GM18507 (cell line): ENCODE results near the gene CACNA1D.
A peak's percentile ranks its signal among the peaks of the same experiment; 100 is the strongest.

Experiments used
- DNase-seq: peaks from one replicate; pipeline ENCODE4 v3.0.0; 2011; ENCODE audit warnings: low read depth; ENCODE audit not compliant: insufficient read length; ENCODE audit errors: extremely low spot score
- FAIRE-seq: peaks from 2 replicates; lab custom pipeline; 2011; peaks lifted over from hg19 to GRCh38; lab: Jason Lieb, UNC

CACNA1D gene

GRCh38 chr3:53491276-53491675 is 3.1 kb upstream of the CACNA1D start:
- FAIRE-seq = no peak
- no peak for DNase-seq

DNA sequence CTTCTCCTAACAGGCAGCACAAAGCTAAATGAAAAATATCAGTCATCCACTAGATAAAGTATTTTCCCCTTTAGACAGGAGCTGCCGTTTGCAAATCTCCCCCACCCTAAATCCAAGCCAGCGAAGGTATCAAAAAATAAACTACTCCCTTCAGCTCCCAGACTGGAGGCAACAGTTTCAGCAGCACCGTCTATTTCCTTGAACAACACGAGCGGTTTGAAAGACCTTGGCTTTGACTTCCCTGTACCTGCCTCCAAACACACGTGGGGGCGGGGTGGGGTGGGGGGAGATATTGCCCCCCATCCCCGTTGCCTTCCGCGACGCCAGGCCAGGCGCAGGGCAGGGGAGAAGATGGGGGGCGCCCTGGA is 832 bp upstream of the CACNA1D start:
- FAIRE-seq = no peak
- DNase-seq = no peak

- no peak for FAIRE-seq
- no peak for DNase-seq
These were observed 722 bp downstream of the CACNA1D start for GRCh38 chr3:53495146-53495519.

- no peak for DNase-seq
- FAIRE-seq = peak; percentile 29
These were observed 1.3 kb downstream of the CACNA1D start for GRCh38 chr3:53495520-53496391.

DNA sequence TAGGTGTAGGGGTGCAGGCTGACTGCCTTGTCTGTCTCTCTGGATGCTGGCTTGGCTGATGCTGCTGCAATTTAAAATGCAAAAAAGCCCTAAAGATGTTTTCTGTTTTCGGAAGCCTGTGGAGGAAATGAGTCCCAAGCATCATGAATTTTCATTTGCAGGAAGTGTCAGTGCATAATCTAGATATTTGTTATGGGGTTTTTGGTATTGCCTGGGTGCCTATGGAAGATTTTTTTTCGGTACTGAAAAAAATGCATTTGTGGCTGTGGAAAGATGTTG is 1.9 kb downstream of the CACNA1D start:
- DNase-seq (no peak), FAIRE-seq (no peak)

DNA sequence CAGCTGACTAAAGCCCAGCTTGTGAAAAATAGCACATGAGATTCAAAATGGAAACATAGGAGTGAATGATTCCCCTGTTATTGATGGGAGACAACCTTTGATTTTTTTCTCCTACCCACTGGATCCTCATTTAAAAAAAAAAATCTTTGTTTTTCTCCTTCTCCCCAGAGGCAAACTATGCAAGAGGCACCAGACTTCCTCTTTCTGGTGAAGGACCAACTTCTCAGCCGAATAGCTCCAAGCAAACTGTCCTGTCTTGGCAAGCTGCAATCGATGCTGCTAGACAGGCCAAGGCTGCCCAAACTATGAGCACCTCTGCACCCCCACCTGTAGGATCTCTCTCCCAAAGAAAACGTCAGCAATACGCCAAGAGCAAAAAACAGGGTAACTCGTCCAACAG is 2.6 kb downstream of the CACNA1D start:
- FAIRE-seq = no peak
- DNase-seq = no peak

DNA sequence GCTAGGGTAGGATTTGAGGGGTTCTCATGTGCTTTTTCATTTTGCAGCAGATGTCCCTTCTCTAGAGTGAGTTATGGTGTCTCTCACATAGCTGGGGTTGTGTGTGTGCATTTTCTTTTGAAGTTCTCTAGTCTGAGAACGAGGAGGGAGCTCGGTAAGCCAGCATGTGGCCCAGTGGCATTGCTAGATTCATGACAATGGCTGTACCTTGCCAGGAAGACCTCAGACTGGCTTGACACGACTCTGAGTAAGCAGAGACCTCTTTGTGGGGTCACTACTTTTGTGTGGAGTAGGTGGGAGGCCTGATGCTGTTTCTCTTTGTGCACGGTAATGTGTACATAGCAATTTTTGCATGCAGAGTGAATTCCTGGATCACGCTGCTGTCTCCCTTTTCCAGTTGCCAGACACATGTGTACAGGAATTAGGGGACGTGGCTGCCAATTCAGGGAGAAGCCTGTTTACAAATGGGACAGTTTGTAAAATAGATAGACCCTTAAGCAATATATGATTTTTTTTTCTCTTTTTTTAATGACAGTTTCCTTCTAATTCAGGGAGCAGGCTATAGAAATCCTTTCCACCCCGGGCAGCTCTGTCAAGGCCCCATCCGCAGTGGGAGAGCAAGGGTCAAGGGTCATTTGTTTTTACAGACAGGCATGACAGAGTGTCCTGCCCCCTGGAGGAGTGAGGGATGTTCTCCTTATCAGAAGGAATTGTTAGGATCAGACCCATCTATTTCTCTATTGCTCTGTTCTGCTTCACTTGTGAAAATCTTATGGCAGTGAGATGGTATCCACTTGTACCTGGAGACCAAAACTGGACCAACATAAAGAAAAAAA is 4.6 kb downstream of the CACNA1D start:
- DNase-seq = no peak
- no peak for FAIRE-seq

- no peak for DNase-seq
- FAIRE-seq = no peak
These were observed 5.9 kb downstream of the CACNA1D start for GRCh38 chr3:53500165-53500777.

DNA sequence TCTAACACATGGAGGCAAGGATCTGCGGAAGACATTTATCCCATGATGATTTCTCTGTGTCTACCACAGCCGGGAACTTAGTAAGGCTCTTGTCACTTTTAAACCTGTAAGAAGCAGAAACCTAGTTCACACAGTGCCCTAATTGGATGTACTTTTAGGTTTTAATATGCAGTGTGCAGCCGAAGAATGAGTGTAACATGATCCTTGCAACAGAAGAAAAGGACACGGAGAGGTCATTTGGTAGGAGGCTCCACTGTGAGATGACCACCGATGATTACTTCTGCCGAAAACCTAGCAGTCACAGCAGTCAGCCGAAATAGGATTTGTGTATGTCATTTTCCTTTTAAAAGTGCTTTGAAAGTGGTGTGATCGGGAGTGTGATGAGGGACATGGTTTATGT is 6.8 kb downstream of the CACNA1D start:
- no peak for DNase-seq
- FAIRE-seq = no peak

DNA sequence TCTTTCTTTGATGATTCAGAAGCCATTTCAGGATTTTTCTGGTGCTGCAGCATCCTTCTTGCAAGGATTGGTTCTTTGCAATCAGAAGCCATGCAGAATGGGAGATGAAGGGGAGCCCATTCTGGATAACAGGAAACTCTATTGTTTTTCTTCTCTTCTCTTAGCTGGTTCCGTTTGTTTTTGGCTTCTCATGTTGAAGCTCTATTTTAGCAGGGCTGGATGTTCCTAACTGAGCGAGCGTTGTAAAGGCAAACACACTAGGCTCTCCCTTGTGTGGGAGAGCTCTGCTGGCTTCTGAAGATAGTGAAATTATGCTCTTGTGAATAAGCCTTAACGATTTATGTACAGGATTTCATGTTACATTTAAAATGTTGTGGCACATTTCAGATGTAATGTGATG is 8.3 kb downstream of the CACNA1D start:
- no peak for DNase-seq
- no peak for FAIRE-seq

GRCh38 chr3:53503195-53503594 is 8.8 kb downstream of the CACNA1D start:
- no peak for DNase-seq

GRCh38 chr3:53506110-53506762 is 11.8 kb downstream of the CACNA1D start:
- FAIRE-seq (peak; percentile 60), DNase-seq (no peak)

More at GRCh38 chr3:53503195-53503594, 8.8 kb downstream of the CACNA1D start:
- FAIRE-seq = no peak

GRCh38 chr3:53506763-53507145 is 12.3 kb downstream of the CACNA1D start:
- DNase-seq (no peak), FAIRE-seq (no peak)

DNA sequence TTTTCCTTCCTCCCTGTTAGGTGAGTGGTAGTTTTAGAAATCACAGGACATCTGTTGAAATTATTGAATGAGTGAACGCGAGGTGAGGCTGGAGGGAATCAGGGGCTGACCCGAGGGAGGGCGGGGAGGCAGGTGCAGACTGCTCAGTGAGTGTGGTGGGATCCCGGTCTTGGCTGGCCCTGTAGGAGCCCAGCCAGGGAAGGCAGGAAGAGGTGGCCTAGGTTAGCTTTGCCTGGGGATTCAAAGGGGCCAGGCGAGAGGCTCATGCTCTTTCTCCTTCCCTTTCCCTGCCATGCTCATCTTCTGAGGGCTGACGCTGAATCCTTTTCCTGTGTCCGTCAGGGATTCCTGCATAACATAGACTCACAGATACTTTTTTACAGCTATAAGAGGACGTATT is 15.1 kb downstream of the CACNA1D start:
- DNase-seq (no peak), FAIRE-seq (no peak)

GRCh38 chr3:53510508-53510907 is 16.1 kb downstream of the CACNA1D start:
- DNase-seq (no peak), FAIRE-seq (no peak)

DNA sequence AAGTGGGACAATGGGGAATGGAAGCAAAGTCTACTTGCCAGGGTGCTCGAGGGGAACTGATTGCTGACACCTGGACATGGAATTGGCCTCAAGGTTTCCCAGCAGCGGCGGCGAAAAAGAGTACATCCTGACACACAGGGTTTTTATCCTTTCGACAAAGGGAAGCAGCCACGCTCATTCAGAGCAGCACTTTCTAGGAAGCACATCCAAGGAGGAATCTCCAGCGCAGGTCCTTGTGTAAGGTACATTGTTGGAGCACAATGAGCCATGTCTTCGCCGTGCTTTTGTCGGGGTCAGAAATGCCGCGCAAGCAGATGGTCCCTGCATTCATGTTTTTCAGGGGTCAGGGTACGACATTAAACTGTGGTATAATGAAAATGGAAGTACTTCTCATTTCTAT is 16.8 kb downstream of the CACNA1D start:
- FAIRE-seq (no peak), DNase-seq (no peak)

GRCh38 chr3:53513556-53514190 is 19.3 kb downstream of the CACNA1D start:
- DNase-seq (no peak), FAIRE-seq (no peak)

GRCh38 chr3:53516339-53516738 is 21.9 kb downstream of the CACNA1D start:
- FAIRE-seq (no peak), DNase-seq (no peak)

DNA sequence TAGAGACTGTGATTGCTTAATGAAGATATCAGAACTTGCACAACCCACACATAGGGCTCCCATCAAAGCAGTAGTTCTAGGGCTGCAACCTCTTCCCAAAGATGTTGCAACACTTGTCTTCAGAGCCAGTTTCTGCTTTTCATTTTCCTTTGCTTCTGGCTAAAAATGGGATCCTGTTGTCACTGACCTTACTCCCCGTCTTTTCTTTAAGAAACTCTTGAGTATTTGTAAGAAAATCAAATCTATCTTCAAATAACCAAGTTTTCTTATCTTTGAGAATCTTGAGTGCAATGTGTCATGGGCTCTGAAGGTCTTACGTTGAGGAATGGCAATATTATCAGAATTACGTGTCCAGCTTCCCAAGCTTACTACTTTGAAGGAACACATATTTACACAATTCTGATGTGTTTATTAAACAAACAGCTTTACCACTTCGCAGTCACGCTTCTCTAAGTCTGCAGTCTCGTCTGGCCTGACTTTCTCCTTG is 24.1 kb downstream of the CACNA1D start:
- no peak for FAIRE-seq
- no peak for DNase-seq
